Activated CD8-positive, alpha-beta memory T cell treated with anti-CD3 and anti-CD28 coated beads for 4 hours (primary cell): ENCODE data around the gene SDHA.
"Not testable (repeated sequence)": the region's sequence is repeated elsewhere in the genome, so short reads cannot be mapped to it uniquely, and the experiment has no call there.

ENCODE experiments used
- DNase-seq, 2 donors: peaks; one replicate each; pipeline ENCODE4 v3.0.0-alpha.2; 2020; ENCODE audit warnings: low read depth in 2 of 2

The SDHA gene

GRCh38 chr5:186091-187041, 31.8 kb upstream of the SDHA start:
- DNase-seq, result no peak

GRCh38 chr5:187042-187431, 31.1 kb upstream of the SDHA start:
- no peak for DNase-seq

GRCh38 chr5:187617-188451, 30.3 kb upstream of the SDHA start:
- DNase-seq, result no peak

- DNase-seq, result peak; percentile 64 to 67
Observed at GRCh38 chr5:188488-189481, 29.3 kb upstream of the SDHA start.

- no peak for DNase-seq
Observed at GRCh38 chr5:189486-189885, 28.6 kb upstream of the SDHA start.

- no peak for DNase-seq
Observed at GRCh38 chr5:189976-190365, 28.1 kb upstream of the SDHA start.

- DNase-seq, result no peak
Observed at GRCh38 chr5:190366-191035, 27.6 kb upstream of the SDHA start.

- no peak for DNase-seq
Observed at GRCh38 chr5:191036-191948, 26.8 kb upstream of the SDHA start, which contains the start of gene LRRC14B. Gene LRRC14B, plus strand, starts transcription at chr5:191495. Its CDS starts 44 bp downstream, at chr5:191539.

GRCh38 chr5:191949-192690, 26.0 kb upstream of the SDHA start:
- no peak for DNase-seq

GRCh38 chr5:192691-192969, 25.5 kb upstream of the SDHA start:
- DNase-seq, result no peak

- no peak for DNase-seq
Observed at GRCh38 chr5:192970-193831, 24.9 kb upstream of the SDHA start.

- DNase-seq, result no peak
Observed at GRCh38 chr5:194102-194501, 24.0 kb upstream of the SDHA start.

GRCh38 chr5:194603-195209, 23.4 kb upstream of the SDHA start:
- no peak for DNase-seq

- DNase-seq, result no peak
Observed at GRCh38 chr5:195401-196160, 22.5 kb upstream of the SDHA start.

GRCh38 chr5:196350-196749, 21.8 kb upstream of the SDHA start:
- DNase-seq, result no peak

GRCh38 chr5:197031-197430, 21.1 kb upstream of the SDHA start:
- not testable (repeated sequence) for DNase-seq

GRCh38 chr5:197892-198489, 20.1 kb upstream of the SDHA start:
- no peak for DNase-seq
